ENCODE measurements around the gene CLK2.
"Not testable (repeated sequence)": the region's sequence is repeated elsewhere in the genome, so short reads cannot be mapped to it uniquely, and the experiment has no call there.

DNA sequence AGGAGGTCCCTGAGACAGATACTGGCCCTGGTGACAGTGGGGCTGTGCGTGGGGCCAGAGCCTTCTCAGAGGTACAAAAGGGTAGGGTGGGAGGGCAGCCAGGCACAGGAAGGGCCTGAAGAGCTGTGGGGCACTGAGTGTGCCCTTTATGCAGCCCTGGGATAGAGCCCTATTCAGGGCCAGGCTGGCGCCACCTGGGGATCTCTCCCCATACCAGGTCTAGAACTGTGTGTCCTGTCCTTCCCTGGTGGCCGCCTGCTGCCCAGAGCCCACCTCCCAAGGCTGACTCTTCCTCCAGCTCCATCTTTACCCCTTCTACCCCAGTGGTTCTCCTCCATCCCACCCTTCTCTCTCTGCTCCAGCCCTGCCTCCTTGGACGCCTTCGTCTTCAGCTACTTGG is 39.8 kb downstream of the CLK2 start:
- TF ChIP-seq POLR2AphosphoS5 (IDR thresholded peaks at IDR 0.05); EZH2 (IDR thresholded peaks at IDR 0.05; ENCODE audit: borderline replicate concordance, insufficient read depth, low read length, poor library complexity, severe bottlenecking); SMC3 (conservative IDR thresholded peaks at IDR 0.05; ENCODE audit: poor library complexity); TAF1 (IDR thresholded peaks at IDR 0.05; ENCODE audit: low read depth); RAD21 (conservative IDR thresholded peaks at IDR 0.05): not testable (repeated sequence)
- TF ChIP-seq, protein P1, sequence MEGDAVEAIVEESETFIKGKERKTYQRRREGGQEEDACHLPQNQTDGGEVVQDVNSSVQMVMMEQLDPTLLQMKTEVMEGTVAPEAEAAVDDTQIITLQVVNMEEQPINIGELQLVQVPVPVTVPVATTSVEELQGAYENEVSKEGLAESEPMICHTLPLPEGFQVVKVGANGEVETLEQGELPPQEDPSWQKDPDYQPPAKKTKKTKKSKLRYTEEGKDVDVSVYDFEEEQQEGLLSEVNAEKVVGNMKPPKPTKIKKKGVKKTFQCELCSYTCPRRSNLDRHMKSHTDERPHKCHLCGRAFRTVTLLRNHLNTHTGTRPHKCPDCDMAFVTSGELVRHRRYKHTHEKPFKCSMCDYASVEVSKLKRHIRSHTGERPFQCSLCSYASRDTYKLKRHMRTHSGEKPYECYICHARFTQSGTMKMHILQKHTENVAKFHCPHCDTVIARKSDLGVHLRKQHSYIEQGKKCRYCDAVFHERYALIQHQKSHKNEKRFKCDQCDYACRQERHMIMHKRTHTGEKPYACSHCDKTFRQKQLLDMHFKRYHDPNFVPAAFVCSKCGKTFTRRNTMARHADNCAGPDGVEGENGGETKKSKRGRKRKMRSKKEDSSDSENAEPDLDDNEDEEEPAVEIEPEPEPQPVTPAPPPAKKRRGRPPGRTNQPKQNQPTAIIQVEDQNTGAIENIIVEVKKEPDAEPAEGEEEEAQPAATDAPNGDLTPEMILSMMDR (IDR thresholded peaks at IDR 0.05; ENCODE audit: poor library complexity, severe bottlenecking): not testable (repeated sequence)
